Ishikawa (cell line): ENCODE measurements around the gene RABGAP1L.

ENCODE experiments used
- CEBPB ChIP-seq: IDR thresholded peaks from 2 replicates; pipeline ENCODE4 v1.6.1; 2012
- CREB1 ChIP-seq: IDR thresholded peaks from 2 replicates; pipeline ENCODE4 v1.6.1; 2012; ENCODE audit warnings: low read depth
- EGR1 ChIP-seq: IDR thresholded peaks from 2 replicates; pipeline ENCODE4 v1.6.1; 2012
- EP300 ChIP-seq: IDR thresholded peaks from 2 replicates; pipeline ENCODE4 v1.6.1; 2012; ENCODE audit warnings: borderline replicate concordance
- FOXM1 ChIP-seq: IDR thresholded peaks from 2 replicates; pipeline ENCODE4 v1.6.1; 2012; ENCODE audit warnings: low read depth, borderline replicate concordance
- NFIC ChIP-seq: IDR thresholded peaks from 2 replicates; pipeline ENCODE4 v1.6.1; 2012
- RAD21 ChIP-seq: IDR thresholded peaks from 2 replicates; pipeline ENCODE4 v1.6.1; 2012; ENCODE audit warnings: low read depth
- TAF1 ChIP-seq: IDR thresholded peaks from 2 replicates; pipeline ENCODE4 v1.6.1; 2012; ENCODE audit warnings: low read depth, mild to moderate bottlenecking
- TCF12 ChIP-seq: IDR thresholded peaks from 2 replicates; pipeline ENCODE4 v1.6.1; 2012; ENCODE audit warnings: low read depth
- TEAD4 ChIP-seq: IDR thresholded peaks from 2 replicates; pipeline ENCODE4 v1.6.1; 2012
- YY1 ChIP-seq: IDR thresholded peaks from 2 replicates; pipeline ENCODE4 v1.6.1; 2012; ENCODE audit warnings: low read depth
- ZBTB7A ChIP-seq: IDR thresholded peaks from 2 replicates; pipeline ENCODE4 v1.6.1; 2012; ENCODE audit warnings: low read depth
- TF ChIP-seq, protein P1 (sequence below): IDR thresholded peaks from 2 replicates; pipeline ENCODE4 v1.6.1; 2012
- TF ChIP-seq, protein P2 (sequence below): IDR thresholded peaks from 2 replicates; pipeline ENCODE4 v1.6.1; 2012; ENCODE audit warnings: low read depth, mild to moderate bottlenecking
- TF ChIP-seq, protein P3 (sequence below): IDR thresholded peaks from 2 replicates; pipeline ENCODE4 v1.6.1; 2012

RABGAP1L gene

DNA sequence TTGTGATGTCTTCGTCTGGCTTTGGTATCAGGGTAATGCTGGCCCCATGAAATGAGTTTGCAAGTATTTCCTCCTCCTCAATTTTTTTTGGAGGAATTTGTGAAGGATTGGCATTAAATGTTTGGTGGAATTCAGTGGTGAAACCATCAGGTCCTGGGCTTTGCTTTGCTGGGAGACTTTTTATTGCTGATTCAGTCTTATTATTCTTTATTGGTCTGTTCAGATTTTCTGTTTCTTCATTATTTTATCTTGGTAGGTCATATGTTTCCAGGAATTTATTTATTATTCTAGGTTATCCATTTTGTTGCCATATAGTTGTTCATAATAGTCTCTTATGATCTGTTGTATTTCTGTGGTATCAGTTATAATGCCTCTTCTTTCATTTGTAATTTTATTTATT, 126.7 kb downstream of the RABGAP1L start:
- TF ChIP-seq RAD21 = no peak
- TF ChIP-seq TAF1 = no peak
- no peak for TF ChIP-seq FOXM1
- no peak for TF ChIP-seq TEAD4
- TF ChIP-seq TCF12 = no peak
- TF ChIP-seq, protein P1, sequence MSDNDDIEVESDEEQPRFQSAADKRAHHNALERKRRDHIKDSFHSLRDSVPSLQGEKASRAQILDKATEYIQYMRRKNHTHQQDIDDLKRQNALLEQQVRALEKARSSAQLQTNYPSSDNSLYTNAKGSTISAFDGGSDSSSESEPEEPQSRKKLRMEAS = no peak
- TF ChIP-seq NFIC = no peak
- TF ChIP-seq CEBPB = no peak
- TF ChIP-seq, protein P2, sequence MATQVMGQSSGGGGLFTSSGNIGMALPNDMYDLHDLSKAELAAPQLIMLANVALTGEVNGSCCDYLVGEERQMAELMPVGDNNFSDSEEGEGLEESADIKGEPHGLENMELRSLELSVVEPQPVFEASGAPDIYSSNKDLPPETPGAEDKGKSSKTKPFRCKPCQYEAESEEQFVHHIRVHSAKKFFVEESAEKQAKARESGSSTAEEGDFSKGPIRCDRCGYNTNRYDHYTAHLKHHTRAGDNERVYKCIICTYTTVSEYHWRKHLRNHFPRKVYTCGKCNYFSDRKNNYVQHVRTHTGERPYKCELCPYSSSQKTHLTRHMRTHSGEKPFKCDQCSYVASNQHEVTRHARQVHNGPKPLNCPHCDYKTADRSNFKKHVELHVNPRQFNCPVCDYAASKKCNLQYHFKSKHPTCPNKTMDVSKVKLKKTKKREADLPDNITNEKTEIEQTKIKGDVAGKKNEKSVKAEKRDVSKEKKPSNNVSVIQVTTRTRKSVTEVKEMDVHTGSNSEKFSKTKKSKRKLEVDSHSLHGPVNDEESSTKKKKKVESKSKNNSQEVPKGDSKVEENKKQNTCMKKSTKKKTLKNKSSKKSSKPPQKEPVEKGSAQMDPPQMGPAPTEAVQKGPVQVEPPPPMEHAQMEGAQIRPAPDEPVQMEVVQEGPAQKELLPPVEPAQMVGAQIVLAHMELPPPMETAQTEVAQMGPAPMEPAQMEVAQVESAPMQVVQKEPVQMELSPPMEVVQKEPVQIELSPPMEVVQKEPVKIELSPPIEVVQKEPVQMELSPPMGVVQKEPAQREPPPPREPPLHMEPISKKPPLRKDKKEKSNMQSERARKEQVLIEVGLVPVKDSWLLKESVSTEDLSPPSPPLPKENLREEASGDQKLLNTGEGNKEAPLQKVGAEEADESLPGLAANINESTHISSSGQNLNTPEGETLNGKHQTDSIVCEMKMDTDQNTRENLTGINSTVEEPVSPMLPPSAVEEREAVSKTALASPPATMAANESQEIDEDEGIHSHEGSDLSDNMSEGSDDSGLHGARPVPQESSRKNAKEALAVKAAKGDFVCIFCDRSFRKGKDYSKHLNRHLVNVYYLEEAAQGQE = no peak
- TF ChIP-seq CREB1 = no peak
- no peak for TF ChIP-seq YY1
- TF ChIP-seq EGR1 = no peak

DNA sequence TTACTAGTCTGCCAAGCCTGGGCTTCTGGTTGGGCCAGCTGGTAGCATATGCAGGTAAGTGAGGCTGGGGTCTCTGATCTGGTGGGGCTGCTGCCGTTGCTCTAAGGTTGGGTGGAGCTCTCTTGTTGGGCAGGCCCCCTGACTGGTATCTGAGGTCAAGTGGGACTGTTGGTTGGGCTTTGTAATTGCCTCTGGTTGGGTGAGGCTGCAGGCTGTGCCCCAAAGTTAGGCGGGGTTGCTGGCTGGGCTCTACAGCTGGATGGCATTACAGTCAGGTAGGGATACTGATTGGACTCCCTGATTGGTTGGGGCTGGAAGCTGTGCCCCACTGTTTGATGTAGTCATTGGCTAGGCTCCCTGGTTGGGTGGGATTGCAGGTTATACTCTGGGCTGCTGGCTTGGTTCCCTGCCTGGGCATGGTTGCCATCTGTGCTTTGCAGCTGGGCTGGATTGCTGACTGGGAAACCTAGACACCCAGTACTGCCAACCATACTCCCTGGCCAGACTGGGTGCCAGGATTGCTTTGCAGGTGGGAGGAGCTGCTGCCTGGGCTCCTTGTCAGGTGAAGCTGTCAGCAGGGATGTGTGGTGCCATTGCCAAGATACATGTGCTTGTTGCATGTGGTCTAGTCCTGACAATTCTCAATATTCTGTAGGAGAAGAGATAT, 130.5 kb downstream of the RABGAP1L start:
- no peak for TF ChIP-seq EGR1
- no peak for TF ChIP-seq YY1
- no peak for TF ChIP-seq TCF12
- no peak for TF ChIP-seq CEBPB
- no peak for TF ChIP-seq TEAD4
- no peak for TF ChIP-seq EP300
- TF ChIP-seq ZBTB7A = no peak
- TF ChIP-seq, protein P2 = no peak
- TF ChIP-seq NFIC = no peak
- TF ChIP-seq CREB1 = no peak
- no peak for TF ChIP-seq TAF1
- TF ChIP-seq, protein P1 = no peak
- TF ChIP-seq, protein P3, sequence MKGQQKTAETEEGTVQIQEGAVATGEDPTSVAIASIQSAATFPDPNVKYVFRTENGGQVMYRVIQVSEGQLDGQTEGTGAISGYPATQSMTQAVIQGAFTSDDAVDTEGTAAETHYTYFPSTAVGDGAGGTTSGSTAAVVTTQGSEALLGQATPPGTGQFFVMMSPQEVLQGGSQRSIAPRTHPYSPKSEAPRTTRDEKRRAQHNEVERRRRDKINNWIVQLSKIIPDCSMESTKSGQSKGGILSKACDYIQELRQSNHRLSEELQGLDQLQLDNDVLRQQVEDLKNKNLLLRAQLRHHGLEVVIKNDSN = no peak
- no peak for TF ChIP-seq RAD21

DNA sequence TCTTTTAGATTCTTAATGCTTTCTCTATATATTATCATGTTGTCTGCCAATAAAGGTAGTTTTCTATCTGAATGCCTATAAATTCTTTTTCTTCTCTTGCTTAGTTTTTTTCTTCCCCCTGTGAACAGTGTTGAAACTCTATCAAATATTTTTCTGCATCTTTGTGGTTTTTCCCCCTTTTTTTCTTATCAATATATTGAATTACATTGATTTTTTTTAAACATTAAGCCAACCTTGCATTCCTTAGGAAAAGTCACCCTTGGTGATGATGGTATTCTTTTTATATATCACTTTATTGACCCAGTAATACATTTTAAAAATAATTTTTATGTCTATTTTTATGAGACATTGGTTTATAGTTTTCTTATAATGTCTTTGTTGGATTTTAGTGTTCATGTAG, 131.7 kb downstream of the RABGAP1L start:
- TF ChIP-seq CEBPB (no peak), FOXM1 (no peak), EGR1 (no peak), NFIC (no peak), TAF1 (no peak), EP300 (no peak), CREB1 (no peak), ZBTB7A (no peak), TEAD4 (no peak), YY1 (no peak), RAD21 (no peak), TCF12 (no peak)
- TF ChIP-seq, protein P1 = no peak
- TF ChIP-seq, protein P2 = no peak
- TF ChIP-seq, protein P3 = no peak

DNA sequence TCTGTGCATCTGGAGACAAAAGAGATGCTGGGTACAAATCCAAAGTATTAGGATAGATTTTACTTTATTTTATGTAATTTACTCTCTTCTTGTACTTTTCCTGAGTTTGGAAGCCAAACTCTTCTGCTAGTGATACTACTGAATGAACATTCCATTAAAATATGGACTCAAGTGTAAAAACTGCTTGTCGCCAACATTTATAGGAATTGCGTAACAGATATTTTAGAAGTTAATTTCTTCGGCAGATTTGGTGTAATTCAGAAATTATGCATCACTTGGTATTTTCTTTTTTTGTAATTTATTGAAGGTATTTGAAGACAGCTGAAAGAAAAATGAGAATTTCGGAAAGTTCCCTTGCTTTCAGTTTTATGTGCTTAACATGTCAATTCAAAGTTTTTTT, 137.0 kb downstream of the RABGAP1L start:
- TF ChIP-seq EP300 = no peak
- TF ChIP-seq, protein P3 = no peak
- no peak for TF ChIP-seq CREB1
- TF ChIP-seq TAF1 = no peak
